ENCODE results near the gene TMEM168.

GRCh38 chr7:112800486-112800885 lies 10.3 kb upstream of the TMEM168 start:
- TF ChIP-seq CTCF (IDR thresholded peaks at IDR 0.05) (no peak), POLR2A (IDR thresholded peaks at IDR 0.05) (no peak)

All from vagina (tissue), 2 donors.